ENCODE measurements around the gene PCIF1. TPM values are rescaled to one million over a fixed set of nuclear protein-coding genes. Genes with fewer than 3 reads are reported as not detected.

Gene PCIF1
- total and polyA plus RNA-seq, 9 of the 15 experiments (the other 6 are each of a cell fraction or from before 2014, with no cell fraction given) = 5.8 to 29.4 (median 11.3) TPM

GRCh38 chr20:45935416-45936046 lies 1.0 kb downstream of the PCIF1 start (continued):
- TF ChIP-seq ZNF398 (CRISPR knock-in tag; IDR thresholded peaks at IDR 0.05) (no peak), ZNF318 (IDR thresholded peaks at IDR 0.05; ENCODE audit: borderline replicate concordance in 1 of 2, low read depth in 1 of 2) (0 out of 4 replicates have a peak, but pooled peaks of 1 of the 2 experiments have one; percentile 31), MBD1 (CRISPR knock-in tag; IDR thresholded peaks at IDR 0.05) (no peak), SRSF1 (IDR thresholded peaks at IDR 0.05; ENCODE audit: low read depth, low read length) (no peak), ZNF121 (CRISPR knock-in tag; conservative IDR thresholded peaks at IDR 0.05) (no peak), HDAC3 (IDR thresholded peaks at IDR 0.05; ENCODE audit: borderline replicate concordance, partially characterized antibody) (peak; percentile 94), ELF1 (tag; IDR thresholded peaks at IDR 0.05) (peak; percentile 34), ZNF778 (CRISPR knock-in tag; IDR thresholded peaks at IDR 0.05) (no peak), CTCF (IDR thresholded peaks at IDR 0.05 in 2 of 3, conservative IDR thresholded peaks at IDR 0.05 in 1 of 3; ENCODE audit: insufficient read depth in 2 of 3, low read depth in 1 of 3, low read length in 3 of 3) (no peak), FOXM1 (IDR thresholded peaks at IDR 0.05; ENCODE audit: low read depth) (peak; percentile 86), FOXM1 (CRISPR knock-in tag; IDR thresholded peaks at IDR 0.05; ENCODE audit: low read depth) (no peak), ESRRA (IDR thresholded peaks at IDR 0.05; ENCODE audit: borderline replicate concordance, low read depth) (peak; percentile 91; the same call in 1 of the 2 replicates), HCFC1 (IDR thresholded peaks at IDR 0.05; ENCODE audit: low read depth, low read length) (no peak)

Data from K562 (cell line).